NCI-H460 (cell line): ENCODE results near the gene AIFM1. TPM values are rescaled to one million over a fixed set of nuclear protein-coding genes. Genes with fewer than 3 reads are reported as not detected.

Source experiments
- total RNA-seq: library from RNA; depleted of rRNA; stranded (reverse); fragments of >200 nt; shearing (Covaris generic); gene quantifications from 2 replicates; pipeline ENCODE4 v1.2.3, GENCODE V29; 2014; rRNA removed

Gene AIFM1
- total RNA-seq, 1 experiment from 2014 or later: 45.7 TPM

Other genes starting within 250 kb of the AIFM1 start
- 2.0 and 2.8 TPM in 2 replicates for gene BCORL1, start 183.2 kb downstream of the AIFM1 start, total RNA-seq
- 9.6 and 10.5 TPM in 2 replicates for gene ELF4, start 55.3 kb downstream of the AIFM1 start, total RNA-seq
- gene RAB33A, start 6.1 kb upstream of the AIFM1 start, total RNA-seq: not detected in 2 replicates
- 32.8 and 34.2 TPM in 2 replicates for gene ZNF280C, start 103.1 kb upstream of the AIFM1 start, total RNA-seq
- gene SLC25A14, start 174.1 kb upstream of the AIFM1 start, total RNA-seq: 15.8 and 19.0 TPM in 2 replicates
- gene GPR119, start 219.8 kb upstream of the AIFM1 start, total RNA-seq: not detected in 2 replicates
- gene RBMX2, start 236.1 kb upstream of the AIFM1 start, total RNA-seq: 42.7 and 46.8 TPM in 2 replicates